GOT3 (cell line): ENCODE measurements around the gene RNU7-1.

Source experiments
- DNase-seq: peaks from one replicate; lab custom pipeline; 2025; ENCODE audit warnings: mixed read lengths; lab: John Stamatoyannopoulos, UW

Gene RNU7-1

GRCh38 chr12:6953442-6954315, 10.1 kb downstream of the RNU7-1 start:
- DNase-seq, result no peak

- no peak for DNase-seq
Observed at GRCh38 chr12:6954316-6955107, 10.9 kb downstream of the RNU7-1 start.

- DNase-seq, result no peak
Observed at GRCh38 chr12:6955108-6956020, 11.7 kb downstream of the RNU7-1 start.

GRCh38 chr12:6956021-6956727, 12.6 kb downstream of the RNU7-1 start:
- DNase-seq, result no peak

- no peak for DNase-seq
Observed at GRCh38 chr12:6957151-6957701, 13.6 kb downstream of the RNU7-1 start.

GRCh38 chr12:6957741-6958608, 14.4 kb downstream of the RNU7-1 start:
- DNase-seq, result no peak

- no peak for DNase-seq
Observed at GRCh38 chr12:6958609-6959057, 15.0 kb downstream of the RNU7-1 start.

GRCh38 chr12:6959058-6959804, 15.6 kb downstream of the RNU7-1 start:
- DNase-seq, result no peak

GRCh38 chr12:6959805-6960592, 16.4 kb downstream of the RNU7-1 start:
- no peak for DNase-seq

GRCh38 chr12:6960593-6961277, 17.1 kb downstream of the RNU7-1 start:
- no peak for DNase-seq

GRCh38 chr12:6961278-6961694, 17.7 kb downstream of the RNU7-1 start:
- DNase-seq, result peak; percentile 11

- DNase-seq, result no peak
Observed at GRCh38 chr12:6961695-6962284, 18.2 kb downstream of the RNU7-1 start.

GRCh38 chr12:6962285-6963015, 18.8 kb downstream of the RNU7-1 start:
- DNase-seq, result no peak

- DNase-seq, result no peak
Observed at GRCh38 chr12:6963016-6963731, 19.6 kb downstream of the RNU7-1 start.

- no peak for DNase-seq
Observed at GRCh38 chr12:6963791-6964413, 20.3 kb downstream of the RNU7-1 start.
